Gastroesophageal sphincter (tissue), 3 donors: Measurements from ENCODE around the gene UBE2B.

Source experiments
- CTCF ChIP-seq, 4 experiments: fragments of 200-600 bp in 2 of 4; fragments of 450-650 bp in 2 of 4; sonication (generic) in 1 of 4; IDR thresholded peaks; one replicate each; pipeline ENCODE4 v1.5.1; 2017 to 2019; ENCODE audit warnings: antibody characterized with exemption in 4 of 4, mild to moderate bottlenecking in 2 of 4, moderate library complexity in 2 of 4
- EP300 ChIP-seq: sonication (generic); formaldehyde crosslinking; IDR thresholded peaks from one replicate; pipeline ENCODE4 v1.6.1; 2017; ENCODE audit warnings: antibody characterized with exemption, mild to moderate bottlenecking
- POLR2A ChIP-seq, 2 donors: fragments of 450-650 bp; IDR thresholded peaks; one replicate each; pipeline ENCODE4 v1.6.1; 2017; ENCODE audit warnings: antibody characterized with exemption in 2 of 2, mild to moderate bottlenecking in 2 of 2, moderate library complexity in 1 of 2
- POLR2AphosphoS5 ChIP-seq: sonication (generic); formaldehyde crosslinking; IDR thresholded peaks from one replicate; pipeline ENCODE4 v1.6.1; 2017; ENCODE audit warnings: antibody characterized with exemption

GRCh38 chr5:134396274-134396673, 24.9 kb downstream of the UBE2B start:
- no peak for TF ChIP-seq EP300
- no peak for TF ChIP-seq CTCF (IDR thresholded peaks at IDR 0.05)
- no peak for TF ChIP-seq POLR2AphosphoS5
- no peak for TF ChIP-seq POLR2A (IDR thresholded peaks at IDR 0.05)
